Right cardiac atrium (tissue), 5 donors: ENCODE measurements around the gene UGT1A7. TPM values are rescaled to one million over a fixed set of nuclear protein-coding genes. Genes with fewer than 3 reads are reported as not detected.
A peak's percentile ranks its signal among the peaks of the same experiment; 100 is the strongest.

Source experiments
- ATAC-seq, 2 donors: fragments of 200-7000 bp; cut with Tn5 transposase; one replicate each; pipeline versions ENCODE4 v1.8.0 to v1.9.1; 2020; ENCODE audit warnings: moderate library complexity in 2 of 2, mild to moderate bottlenecking in 1 of 2
- DNase-seq, 3 donors: peaks; one replicate each; pipeline ENCODE4 v3.0.0-alpha.2; 2020
- H3K27ac ChIP-seq: one replicate; pipeline ENCODE4 v1.5.1; 2013; ENCODE audit warnings: mild to moderate bottlenecking, low read length, control low read depth, moderate library complexity
- H3K27me3 ChIP-seq: one replicate; pipeline ENCODE4 v1.6.1; 2013; ENCODE audit not compliant: control insufficient read depth, insufficient read depth
- H3K4me1 ChIP-seq: one replicate; pipeline ENCODE4 v1.6.1; 2013; ENCODE audit warnings: low read length; ENCODE audit not compliant: control insufficient read depth, insufficient read depth
- H3K4me3 ChIP-seq: one replicate; pipeline ENCODE4 v1.5.1; 2013; ENCODE audit warnings: low read length, control low read depth
- H3K9me3 ChIP-seq: one replicate; pipeline ENCODE4 v1.6.1; 2013; ENCODE audit warnings: low read length; ENCODE audit not compliant: control insufficient read depth
- WGBS: extraction: QIAGEN DNeasy Blood & Tissue Kit; methylation state at CpG from one replicate; pipeline ENCODE4 v1.1.7; 2013; 5-methylcytosine and 5-hydroxymethylcytosine counted together
- intact Hi-C, 4 donors: fragments of 100-400 bp; cut with DNase I; formaldehyde crosslinking; loops; one replicate each; pipeline versions ENCODE4 v1.11.0 to v1.14.0; 2022 to 2023
- polyA plus RNA-seq: library from polyadenylated mRNA; stranded (reverse); fragments of 200-250 nt; gene quantifications from one replicate; pipeline ENCODE4 v1.2.3, GENCODE V29; 2013
- total RNA-seq, 4 donors: library from RNA; stranded (reverse); fragmentation: NEBNext Ultra II Directional; extraction: Animal tissue kit (Norgen Biotek cat#: 25700); gene quantifications; one replicate each; pipeline ENCODE4 v1.2.1, GENCODE V29; 2021
- donor health status: healthy with polysubstance abuse.
- donor health status: DM: no; HTN: yes; CAD: no.
- donor health status: DM: no; HTN: no; CAD: no.
- donor health status: DM: no; HTN: yes; CAD: no; lungs with severe emphysema.
- donor health status: DM: yes; HTN: yes; CAD: no.

Gene UGT1A7
- total and polyA plus RNA-seq, 5 donors = not detected

GRCh38 chr2:233801357-233802131, 119.8 kb downstream of the UGT1A7 start:
- no peaks in the 10 kb centered on the region for H3K27me3 ChIP-seq
- H3K4me1 ChIP-seq = no peaks in the 10 kb centered on the region
- whole genome bisulfite sequencing = 75% methylated on average over 9 of the region's 9 CpGs
- DNase-seq (no peak), ATAC-seq (no peak)
- H3K9me3 ChIP-seq = no peaks in the 10 kb centered on the region
- H3K27ac ChIP-seq = no peak overlapping the region
- intact Hi-C loops = no loop called here
- no peak overlapping the region for H3K4me3 ChIP-seq

- no peak overlapping the region for H3K27ac ChIP-seq
- WGBS = 62% methylated on average over 3 of the region's 3 CpGs
Measured at GRCh38 chr2:233802132-233802815, 120.6 kb downstream of the UGT1A7 start.

GRCh38 chr2:233803292-233803911, 121.7 kb downstream of the UGT1A7 start:
- DNase-seq (no peak), ATAC-seq (no peak)
- intact Hi-C loops = no loop called here
- Histone ChIP-seq H3K4me3 (no peak overlapping the region), H3K27me3 (no peaks in the 10 kb centered on the region), H3K9me3 (no peaks in the 10 kb centered on the region), H3K27ac (no peak overlapping the region), H3K4me1 (no peaks in the 10 kb centered on the region)
- 55% methylated on average over 2 of the region's 2 CpGs for WGBS

More at GRCh38 chr2:233802132-233802815, 120.6 kb downstream of the UGT1A7 start:
- DNase-seq = peak in 1 of 3 donors; percentile 14
- no peaks in the 10 kb centered on the region for H3K9me3 ChIP-seq
- no peaks in the 10 kb centered on the region for H3K4me1 ChIP-seq
- no peaks in the 10 kb centered on the region for H3K27me3 ChIP-seq
- intact Hi-C loops = no loop called here
- ATAC-seq = no peak
- no peak overlapping the region for H3K4me3 ChIP-seq

- Histone ChIP-seq H3K9me3 (no peaks in the 10 kb centered on the region), H3K27ac (no peak overlapping the region), H3K4me1 (no peaks in the 10 kb centered on the region), H3K27me3 (no peaks in the 10 kb centered on the region), H3K4me3 (no peak overlapping the region)
- DNase-seq (no peak), ATAC-seq (no peak)
- WGBS = 66% methylated on average over 8 of the region's 8 CpGs
- intact Hi-C loops = no loop called here
Measured at GRCh38 chr2:233803994-233804393, 122.3 kb downstream of the UGT1A7 start.

DNA sequence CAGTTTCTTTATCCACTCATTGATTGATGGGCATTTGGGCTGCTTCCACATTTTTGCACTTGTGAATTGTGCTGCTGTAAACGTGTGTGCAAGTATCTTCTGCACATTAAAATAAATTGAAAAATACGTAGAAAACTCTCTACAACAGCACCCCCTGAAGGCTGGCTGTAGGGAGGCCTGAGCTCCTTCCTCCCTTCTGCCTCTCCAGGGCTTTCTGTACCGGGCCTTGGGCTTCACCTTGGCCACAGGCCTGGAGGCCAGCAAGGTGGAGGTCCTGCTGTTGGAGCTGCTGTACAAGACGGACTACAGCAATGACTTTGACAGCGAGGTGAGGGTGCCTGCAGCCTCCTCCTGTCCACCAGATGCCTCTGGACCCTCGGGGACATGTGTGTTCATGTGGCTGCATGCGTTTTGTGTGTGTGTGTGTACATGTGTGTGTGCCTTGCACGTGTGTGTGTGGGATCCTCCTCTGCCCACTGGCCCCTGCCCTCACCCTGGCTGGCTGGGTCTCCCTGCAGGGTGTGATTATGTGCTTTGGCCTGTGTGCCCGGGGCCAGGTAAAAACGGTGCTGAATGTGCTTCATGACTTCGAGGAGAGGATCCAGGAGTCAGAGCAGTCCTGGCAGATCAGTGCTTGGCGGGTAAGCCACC, 125.6 kb downstream of the UGT1A7 start:
- intact Hi-C loops = no loop called here
- 73% methylated on average over 12 of the region's 12 CpGs for WGBS
- no peak for ATAC-seq
- no peak overlapping the region for H3K4me3 ChIP-seq
- no peaks in the 10 kb centered on the region for H3K27me3 ChIP-seq
- H3K4me1 ChIP-seq = no peaks in the 10 kb centered on the region
- no peaks in the 10 kb centered on the region for H3K9me3 ChIP-seq
- H3K27ac ChIP-seq = no peak overlapping the region
- DNase-seq = peak in 1 of 3 donors; percentile 16

- Histone ChIP-seq H3K27me3 (no peaks in the 10 kb centered on the region), H3K9me3 (no peaks in the 10 kb centered on the region), H3K4me1 (no peaks in the 10 kb centered on the region), H3K4me3 (no peak overlapping the region), H3K27ac (no peak overlapping the region)
- ATAC-seq (no peak), DNase-seq (no peak)
- intact Hi-C loops = no loop called here
- 74% methylated on average over 10 of the region's 10 CpGs for WGBS
Measured at GRCh38 chr2:233807966-233808935, 126.5 kb downstream of the UGT1A7 start.

- intact Hi-C loops = no loop called here
- no peak for DNase-seq
- WGBS = 86% methylated on average over 6 of the region's 6 CpGs
- H3K27me3 ChIP-seq = no peaks in the 10 kb centered on the region
- no peaks in the 10 kb centered on the region for H3K9me3 ChIP-seq
- no peaks in the 10 kb centered on the region for H3K4me1 ChIP-seq
- H3K4me3 ChIP-seq = no peak overlapping the region
- no peak overlapping the region for H3K27ac ChIP-seq
- no peak for ATAC-seq
Measured at GRCh38 chr2:233810385-233810784, 128.7 kb downstream of the UGT1A7 start.

DNA sequence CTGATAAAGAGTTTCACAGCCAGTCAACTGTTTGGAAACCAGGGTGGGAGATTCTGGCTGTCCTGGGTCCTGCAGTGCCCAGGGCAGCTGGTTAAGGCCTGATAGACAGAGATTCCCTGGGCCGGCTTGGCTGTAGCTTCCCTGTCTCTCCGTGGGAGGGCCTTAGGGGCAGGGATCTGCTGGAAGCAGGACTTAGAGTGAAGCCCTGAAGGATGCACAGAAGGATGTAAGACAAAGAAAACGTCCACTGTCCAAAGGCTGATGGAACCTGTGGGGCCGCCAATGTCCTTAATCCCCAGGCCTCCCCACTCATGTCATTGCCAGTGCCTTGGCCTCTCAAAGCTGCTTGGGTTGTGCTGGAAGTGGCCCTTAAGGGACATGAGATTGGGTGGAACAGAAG, 129.4 kb downstream of the UGT1A7 start:
- WGBS = 75% methylated on average over 4 of the region's 4 CpGs

DNA sequence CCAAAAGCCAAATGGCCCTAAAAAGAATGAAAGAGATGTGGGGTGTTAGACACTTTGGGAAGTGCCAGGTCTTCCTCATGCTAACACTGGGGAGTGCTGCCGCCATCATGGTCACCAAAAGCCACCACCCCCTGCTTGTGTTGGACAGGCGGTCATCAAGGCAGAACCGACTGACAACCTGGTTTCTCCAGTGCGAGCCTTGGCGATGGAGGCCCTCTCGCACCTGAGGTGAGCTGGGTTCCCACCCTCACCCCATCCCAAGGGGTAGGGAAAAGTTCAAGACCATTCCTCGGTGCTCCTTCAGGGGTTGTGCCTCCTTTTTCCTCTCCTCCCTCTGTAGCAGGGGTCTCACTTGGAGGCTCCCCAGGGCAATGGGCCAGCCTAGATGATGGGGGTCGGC, 130.0 kb downstream of the UGT1A7 start:
- WGBS = 86% methylated on average over 8 of the region's 8 CpGs
- Histone ChIP-seq H3K27ac (no peak overlapping the region), H3K4me1 (no peaks in the 10 kb centered on the region), H3K27me3 (no peaks in the 10 kb centered on the region), H3K4me3 (no peak overlapping the region), H3K9me3 (no peaks in the 10 kb centered on the region)
- DNase-seq = no peak
- ATAC-seq = no peak
- intact Hi-C loops = no loop called here

More for the DNA sequence above, 129.4 kb downstream of the UGT1A7 start:
- Histone ChIP-seq H3K27me3 (no peaks in the 10 kb centered on the region), H3K27ac (no peak overlapping the region), H3K4me1 (no peaks in the 10 kb centered on the region), H3K9me3 (no peaks in the 10 kb centered on the region), H3K4me3 (no peak overlapping the region)
- DNase-seq (no peak), ATAC-seq (no peak)
- intact Hi-C loops = no loop called here
